Heart left ventricle (tissue), 16 donors: ENCODE results near the gene SYT15. TPM values are rescaled to one million over a fixed set of nuclear protein-coding genes. Genes with fewer than 3 reads are reported as not detected.

Source experiments
- ATAC-seq, 4 donors: fragments of 200-7000 bp; cut with Tn5 transposase; one replicate each; pipeline ENCODE4 v1.9.1; 2020 to 2022; ENCODE audit warnings: moderate library complexity in 4 of 4, mild to moderate bottlenecking in 3 of 4, moderate number of reproducible peaks in 1 of 4
- DNase-seq, 5 donors: peaks; one replicate each; pipeline ENCODE4 v3.0.0-alpha.2; 2020
- H3K27ac ChIP-seq, 12 donors: fragments of 200-600 bp; sonication (generic) in 4 of 12; one replicate each; pipeline versions ENCODE4 v1.5.0 to v1.8.0; 2016 to 2022; ENCODE audit warnings: mild to moderate bottlenecking in 2 of 12
- H3K27me3 ChIP-seq, 9 donors: fragments of 200-600 bp; sonication (generic) in 2 of 9; one replicate each; pipeline versions ENCODE4 v1.5.1 to v1.8.0; 2016 to 2022; ENCODE audit warnings: mild to moderate bottlenecking in 3 of 9
- H3K36me3 ChIP-seq, 9 donors: fragments of 200-600 bp; sonication (generic) in 2 of 9; one replicate each; pipeline versions ENCODE4 v1.5.0 to v1.8.0; 2018 to 2022; ENCODE audit warnings: mild to moderate bottlenecking in 2 of 9
- H3K4me1 ChIP-seq, 12 donors: fragments of 200-600 bp; sonication (generic) in 4 of 12; one replicate each; pipeline versions ENCODE4 v1.5.0 to v1.8.0; 2016 to 2022; ENCODE audit warnings: mild to moderate bottlenecking in 3 of 12
- H3K4me3 ChIP-seq, 12 donors: fragments of 200-600 bp; sonication (generic) in 4 of 12; one replicate each; pipeline versions ENCODE4 v1.5.0 to v1.8.0; 2017 to 2022; ENCODE audit warnings: mild to moderate bottlenecking in 9 of 12, moderate library complexity in 4 of 12
- H3K9me3 ChIP-seq, 12 donors: fragments of 200-600 bp; sonication (generic) in 4 of 12; one replicate each; pipeline versions ENCODE4 v1.5.0 to v1.8.0; 2016 to 2022; ENCODE audit warnings: mild to moderate bottlenecking in 1 of 12
- CTCF ChIP-seq, 12 donors: fragments of 200-600 bp; sonication (generic) in 4 of 12; IDR thresholded peaks; one replicate each; pipeline versions ENCODE4 v1.5.0 to v1.8.0; 2018 to 2022; ENCODE audit warnings: antibody characterized with exemption in 12 of 12, mild to moderate bottlenecking in 5 of 12
- POLR2A ChIP-seq, 2 donors: fragments of 450-650 bp; IDR thresholded peaks; one replicate each; pipeline ENCODE4 v1.6.1; 2017; ENCODE audit warnings: antibody characterized with exemption in 2 of 2, mild to moderate bottlenecking in 2 of 2, moderate library complexity in 2 of 2
- WGBS, 4 donors: extraction: QIAGEN DNeasy Blood & Tissue Kit in 2 of 4; methylation state at CpG; one replicate each; pipeline versions ENCODE4 v1.1.5 to v1.1.7; 2013 to 2018; 5-methylcytosine and 5-hydroxymethylcytosine counted together
- intact Hi-C, 10 donors: fragments of 100-400 bp; cut with DNase I; formaldehyde crosslinking; loops; one replicate each; pipeline versions ENCODE4 v1.11.1 to v1.14.2; 2022
- polyA plus RNA-seq, 2 donors: library from polyadenylated mRNA; stranded (reverse); fragments of 200-250 nt; gene quantifications; one replicate each; pipeline ENCODE4 v1.2.3, GENCODE V29; 2013
- total RNA-seq, 9 donors: library from RNA; depleted of rRNA in 2 of 9; stranded (reverse); fragments of >200 nt in 2 of 9; fragmentation: NEBNext Ultra II Directional in 3 of 9; extraction: Animal tissue kit (Norgen Biotek cat#: 25700) in 3 of 9; gene quantifications; one replicate each; pipeline versions ENCODE4 v1.1.0 to v1.2.4, GENCODE V29; 2016 to 2023
- donor health status: ischemic (EF 13 %, LVEDD 7.1; RV severe dilation, severe dysfunction).
- donor health status: healthy with polysubstance abuse.
- donor health status: DM: no; HTN: yes; CAD: no.
- donor health status: DM: no; HTN: no; CAD: no.
- donor health status: ischemic (EF 25% LVEDD 6.9; RV normal size, moderate dysfunction).
- donor health status: ischemic (EF 25% LVEDD 5.7; RV mildly dilated, moderate dysfunction).
- donor health status: healthy.
- donor health status: DM: yes; HTN: yes; CAD: no.
- donor health status: ischemic (EF 35%, LVEDD 5.7; RV mildly dilated, moderate dysfunction).
- donor health status: nonischemic (EF 11% LVEDD 7.7; RV severe dilation, severe dysfunction).
- donor health status: DM: yes; HTN: yes; CAD: no.
- donor health status: PGD.
- donor health status: ischemic (EF 29% LVEDD 5.4; RV normal size, mild dysfunction).
- donor health status: nonischemic (EF 23%, LVEDD 6.1; RV moderate dilation, normal function).

The SYT15 gene
- total and polyA plus RNA-seq, 11 donors, result 1.0 to 5.2 (median 2.7) TPM

- TF ChIP-seq POLR2A (IDR thresholded peaks at IDR 0.05), result no peak
- no peak for TF ChIP-seq CTCF (IDR thresholded peaks at IDR 0.05)
- no peak for ATAC-seq
- Histone ChIP-seq H3K36me3 (no peaks in the 10 kb centered on the region), H3K4me1 (peaks cover 0 to 12% (median 3%) of the 10 kb centered on the region in 12 donors), H3K27ac (no peak overlapping the region), H3K4me3 (no peak overlapping the region), H3K9me3 (no peaks in the 10 kb centered on the region), H3K27me3 (peaks cover 16 to 88% (median 32%) of the 10 kb centered on the region in 9 donors)
- intact Hi-C loops, result loop anchor here in 1 of 10 donors (2.0 kb wide), 1 partner anchor 17 kb away; no protein-coding TSS in a partner anchor
- 84 to 90% (median 85%) methylated on average over 12 of the region's 12 CpGs for WGBS, 4 donors
- DNase-seq, result peak; percentile 7 to 71 (median 22)
Observed at GRCh38 chr10:46551701-46552525, 27.0 kb upstream of the SYT15 start.

GRCh38 chr10:46552526-46553237, 26.2 kb upstream of the SYT15 start:
- H3K27me3 ChIP-seq, result peaks cover 23 to 88% (median 40%) of the 10 kb centered on the region in 9 donors
- no peaks in the 10 kb centered on the region for H3K36me3 ChIP-seq
- H3K27ac ChIP-seq, result no peak overlapping the region
- intact Hi-C loops, result no loop called here
- peak in 3 of 5 donors; percentile 19 to 60 (median 25) for DNase-seq
- 75 to 85% (median 78%) methylated on average over 10 of the region's 10 CpGs for WGBS, 4 donors
- TF ChIP-seq POLR2A (IDR thresholded peaks at IDR 0.05) (no peak), CTCF (IDR thresholded peaks at IDR 0.05) (no peak)
- no peak for ATAC-seq
- no peaks in the 10 kb centered on the region for H3K9me3 ChIP-seq
- H3K4me1 ChIP-seq, result peaks cover 0 to 13% (median 3%) of the 10 kb centered on the region in 12 donors
- no peak overlapping the region for H3K4me3 ChIP-seq

- 72 to 77% (median 74%) methylated on average over 2 of the region's 2 CpGs for WGBS, 4 donors
- DNase-seq (peak in 4 of 5 donors; percentile 7 to 52 (median 25)), ATAC-seq (no peak)
- no peaks in the 10 kb centered on the region for H3K9me3 ChIP-seq
- intact Hi-C loops, result no loop called here
- H3K36me3 ChIP-seq, result no peaks in the 10 kb centered on the region
- peaks cover 30 to 92% (median 47%) of the 10 kb centered on the region in 9 donors for H3K27me3 ChIP-seq
- peaks cover 0 to 13% (median 3%) of the 10 kb centered on the region in 12 donors for H3K4me1 ChIP-seq
- H3K4me3 ChIP-seq, result no peak overlapping the region
- H3K27ac ChIP-seq, result no peak overlapping the region
- TF ChIP-seq CTCF (IDR thresholded peaks at IDR 0.05) (no peak), POLR2A (IDR thresholded peaks at IDR 0.05) (no peak)
Observed at GRCh38 chr10:46553238-46554049, 25.5 kb upstream of the SYT15 start.
